AG04450 (cell line): ENCODE results near the gene NUDT14. TPM values are rescaled to one million over a fixed set of nuclear protein-coding genes. Genes with fewer than 3 reads are reported as not detected.

ENCODE experiments used
- CTCF ChIA-PET: fragments of 300-600, 350-600 bp; formaldehyde crosslinking; extraction: SDS; loops from one replicate; lab custom pipeline; 2022; ENCODE audit warnings: antibody characterized with exemption, inconsistent platforms; lab: Charles Lee
- POLR2A ChIA-PET: fragments of 350-600 bp; formaldehyde crosslinking; extraction: SDS; loops from one replicate; lab custom pipeline; 2021; ENCODE audit warnings: antibody characterized with exemption, inconsistent platforms; lab: Yijun Ruan, JAX
- DNase-seq: peaks from one replicate; pipeline ENCODE4 v3.0.0-alpha.2; 2011; ENCODE audit warnings: low read depth, low spot score
- H3K27ac ChIP-seq: one replicate; pipeline ENCODE4 v1.5.1; 2012; ENCODE audit warnings: low read depth, low read length, control low read depth
- H3K27me3 ChIP-seq: one replicate; pipeline ENCODE4 v1.6.0; 2012; ENCODE audit warnings: low read length; ENCODE audit not compliant: control insufficient read depth, insufficient read depth
- H3K4me3 ChIP-seq: 2 replicates; pipeline ENCODE4 v1.5.1; 2011; ENCODE audit warnings: mild to moderate bottlenecking, low read depth, low read length, control low read depth
- H3K9me3 ChIP-seq: 2 replicates; pipeline ENCODE4 v1.5.1; 2012; ENCODE audit warnings: low read length; ENCODE audit not compliant: control insufficient read depth, insufficient read depth
- polyA plus RNA-seq: library from polyadenylated mRNA; depleted of rRNA; stranded (reverse); fragments of >200 nt; gene quantifications from 2 replicates; pipeline ENCODE4 v1.2.3, GENCODE V29; 2011
- TF ChIP-seq, protein P1 (sequence below): IDR thresholded peaks from 2 replicates; pipeline ENCODE4 v1.5.1; 2011; ENCODE audit warnings: low read depth, low read length, control low read depth, inconsistent platforms

The NUDT14 gene
- polyA plus RNA-seq, 1 experiment, result 7.2 TPM

DNA sequence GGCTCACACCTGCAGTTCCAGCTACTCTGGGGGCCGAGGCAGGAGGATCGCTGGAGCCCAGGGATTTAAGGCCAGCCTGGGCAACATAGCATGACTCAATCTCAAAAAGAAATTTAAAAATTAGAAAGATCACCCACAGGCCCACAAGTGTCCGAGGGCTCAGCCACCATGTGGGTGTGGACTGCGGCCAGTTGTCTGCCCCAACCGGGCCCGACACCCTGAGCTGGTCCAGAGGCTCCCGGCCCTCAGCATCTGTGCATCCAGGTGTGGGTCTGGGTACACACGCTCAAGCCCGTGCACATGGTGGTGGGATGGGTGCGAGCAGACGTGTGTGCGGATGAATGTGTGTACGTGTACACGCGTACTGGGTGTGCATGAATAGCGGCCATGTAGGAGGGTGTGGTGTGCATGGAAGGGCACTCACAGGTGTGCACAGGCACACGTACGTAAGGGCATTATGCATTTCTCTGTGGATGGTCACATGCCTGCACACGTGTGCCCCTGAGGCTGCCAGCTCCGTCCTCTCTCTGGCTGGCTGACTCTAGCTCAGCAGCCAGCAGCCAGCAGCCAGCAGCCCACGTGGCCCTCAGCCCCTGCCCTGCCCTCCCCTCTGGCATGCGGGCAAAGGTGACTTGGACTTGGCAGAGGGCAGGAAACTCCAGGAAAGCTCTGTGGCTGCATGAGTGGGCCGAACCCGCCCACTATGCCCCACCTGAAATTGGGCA, 23.3 kb upstream of the NUDT14 start:
- ChIA-PET CTCF (interaction anchor here (0.6 to 1.6 kb wide), 2 partner anchors 62 to 148 kb away, joined by 7 to 8 read pairs; no protein-coding TSS in a partner anchor), POLR2A (no interaction called here)
- Histone ChIP-seq H3K27me3 (no peaks in the 10 kb centered on the region), H3K9me3 (no peaks in the 10 kb centered on the region; the same call in 1 of the 2 replicates), H3K4me3 (no peak overlapping the region), H3K27ac (no peak overlapping the region)
- no peak for DNase-seq
- TF ChIP-seq, protein P1, sequence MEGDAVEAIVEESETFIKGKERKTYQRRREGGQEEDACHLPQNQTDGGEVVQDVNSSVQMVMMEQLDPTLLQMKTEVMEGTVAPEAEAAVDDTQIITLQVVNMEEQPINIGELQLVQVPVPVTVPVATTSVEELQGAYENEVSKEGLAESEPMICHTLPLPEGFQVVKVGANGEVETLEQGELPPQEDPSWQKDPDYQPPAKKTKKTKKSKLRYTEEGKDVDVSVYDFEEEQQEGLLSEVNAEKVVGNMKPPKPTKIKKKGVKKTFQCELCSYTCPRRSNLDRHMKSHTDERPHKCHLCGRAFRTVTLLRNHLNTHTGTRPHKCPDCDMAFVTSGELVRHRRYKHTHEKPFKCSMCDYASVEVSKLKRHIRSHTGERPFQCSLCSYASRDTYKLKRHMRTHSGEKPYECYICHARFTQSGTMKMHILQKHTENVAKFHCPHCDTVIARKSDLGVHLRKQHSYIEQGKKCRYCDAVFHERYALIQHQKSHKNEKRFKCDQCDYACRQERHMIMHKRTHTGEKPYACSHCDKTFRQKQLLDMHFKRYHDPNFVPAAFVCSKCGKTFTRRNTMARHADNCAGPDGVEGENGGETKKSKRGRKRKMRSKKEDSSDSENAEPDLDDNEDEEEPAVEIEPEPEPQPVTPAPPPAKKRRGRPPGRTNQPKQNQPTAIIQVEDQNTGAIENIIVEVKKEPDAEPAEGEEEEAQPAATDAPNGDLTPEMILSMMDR, result no peak

DNA sequence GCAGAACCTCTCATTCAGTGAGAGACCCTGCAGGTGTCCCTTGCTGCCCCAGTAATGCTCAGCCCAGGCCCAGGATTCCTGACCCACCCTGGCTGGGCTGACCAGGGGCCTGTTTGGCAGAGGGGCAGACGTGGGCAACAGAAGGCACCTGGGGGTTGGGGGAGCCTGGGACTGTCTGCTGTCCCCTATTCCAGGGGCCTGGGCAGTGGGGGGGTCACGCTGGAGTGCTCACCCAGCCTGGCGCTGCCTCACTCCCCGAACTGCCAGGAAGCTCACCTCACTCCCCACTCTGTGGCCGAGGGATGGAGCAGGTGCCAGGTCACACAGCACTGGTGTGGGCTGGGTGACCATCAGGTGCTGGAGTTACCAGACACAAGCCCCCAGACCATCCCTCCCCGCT, 22.6 kb upstream of the NUDT14 start:
- POLR2A ChIA-PET, result no interaction called here
- CTCF ChIA-PET, result interaction anchor here (0.6 to 1.6 kb wide), 11 partner anchors 8 to 285 kb away, joined by 3 to 8 read pairs (median 4); no protein-coding TSS in a partner anchor
- Histone ChIP-seq H3K27ac (no peak overlapping the region), H3K27me3 (no peaks in the 10 kb centered on the region), H3K4me3 (no peak overlapping the region), H3K9me3 (no peaks in the 10 kb centered on the region; the same call in 1 of the 2 replicates)
- TF ChIP-seq, protein P1, result no peak
- DNase-seq, result no peak

DNA sequence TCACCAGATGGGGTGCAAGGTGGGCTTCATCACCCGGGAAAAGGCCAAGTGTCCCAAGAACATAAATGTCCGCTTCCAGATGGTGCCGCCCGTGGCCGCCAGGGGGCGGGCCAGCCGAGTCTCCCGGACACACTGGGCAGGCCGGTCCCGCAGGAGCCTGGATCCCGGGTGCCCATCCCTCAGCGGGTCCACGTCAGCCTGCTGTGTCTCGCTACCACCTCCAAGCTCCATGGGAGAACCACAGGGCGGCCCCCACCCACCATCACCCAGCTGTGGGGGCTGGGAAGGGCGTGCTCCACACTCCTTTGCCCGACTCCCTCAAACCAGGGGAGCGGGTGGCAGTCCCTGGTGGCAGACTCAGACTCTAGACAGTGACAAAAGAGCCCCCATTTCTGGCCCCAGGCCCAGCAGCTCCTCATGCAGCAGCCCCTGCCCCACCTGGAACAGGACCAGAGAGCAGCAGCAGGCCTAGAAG, 22.0 kb upstream of the NUDT14 start:
- ChIA-PET CTCF (interaction anchor here (0.6 to 1.6 kb wide), 11 partner anchors 8 to 286 kb away, joined by 3 to 8 read pairs (median 4); no protein-coding TSS in a partner anchor), POLR2A (interaction anchor here (0.8 kb wide), 1 partner anchor 46 kb away, joined by 3 read pairs; the partner anchor contains the start of gene BTBD6)
- Histone ChIP-seq H3K27ac (no peak overlapping the region), H3K9me3 (no peaks in the 10 kb centered on the region; the same call in 1 of the 2 replicates), H3K27me3 (no peaks in the 10 kb centered on the region), H3K4me3 (no peak overlapping the region)
- TF ChIP-seq, protein P1, result peak; percentile 90
- DNase-seq, result peak; percentile 32

DNA sequence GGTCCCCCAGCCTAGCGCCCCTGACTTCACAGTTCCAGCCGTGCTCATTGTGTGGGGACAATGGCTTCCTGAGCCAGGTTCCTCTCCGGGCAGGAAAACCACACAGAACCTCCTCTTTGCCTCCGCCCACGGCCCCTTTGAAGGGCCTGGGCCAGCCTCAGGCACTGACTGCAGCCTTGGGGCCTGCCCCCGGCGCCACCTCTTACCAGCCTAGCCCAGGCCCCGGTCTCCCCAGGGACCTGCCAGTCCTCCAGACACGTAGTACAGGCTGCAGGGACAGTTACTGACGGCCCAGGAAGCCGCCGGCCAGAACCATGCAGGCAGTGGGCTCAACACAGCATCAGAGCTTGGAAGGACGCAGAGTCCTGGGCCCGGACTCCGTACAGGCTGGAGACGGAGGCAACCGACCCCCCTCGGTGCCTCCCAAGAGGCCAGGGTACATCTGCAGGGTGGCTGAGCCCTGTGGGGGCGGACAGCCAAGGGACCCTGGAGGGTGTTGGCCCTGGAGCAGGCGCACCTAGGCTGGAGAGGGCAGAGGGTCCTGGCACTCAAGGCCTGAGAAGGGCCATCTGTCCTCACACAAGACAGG, 20.9 kb upstream of the NUDT14 start:
- CTCF ChIA-PET, result interaction anchor here (0.6 to 1.6 kb wide), 4 partner anchors 37 to 150 kb away, joined by 3 to 8 read pairs (median 4); no protein-coding TSS in a partner anchor
- peaks cover 5% of the 10 kb centered on the region for H3K27me3 ChIP-seq
- DNase-seq, result no peak

More for the DNA sequence above, 20.9 kb upstream of the NUDT14 start:
- H3K27ac ChIP-seq, result no peak overlapping the region
- TF ChIP-seq, protein P1, result no peak; the same call in 1 of the 2 replicates
- no peaks in the 10 kb centered on the region; the same call in 1 of the 2 replicates for H3K9me3 ChIP-seq
- POLR2A ChIA-PET, result interaction anchor here (0.5 kb wide), 1 partner anchor 81 kb away, joined by 3 read pairs; no protein-coding TSS in a partner anchor
- no peak overlapping the region for H3K4me3 ChIP-seq
